Gastrocnemius medialis (tissue), 4 donors: ENCODE data around the gene PDSS1. TPM values are rescaled to one million over a fixed set of nuclear protein-coding genes. Genes with fewer than 3 reads are reported as not detected.

Experiments used
- ATAC-seq, 2 donors: fragments of 150-250 bp; one replicate each; pipeline ENCODE4 v1.9.1; 2016
- DNase-seq, 2 donors: peaks; one replicate each; pipeline ENCODE4 v3.0.0-alpha.2; 2019
- H3K27ac ChIP-seq, 4 donors: fragments of 200-600 bp; sonication (generic); 1 replicate in 1 of 4; 2 replicates in 3 of 4; pipeline ENCODE4 v1.5.1; 2016 to 2018; ENCODE audit warnings: mild to moderate bottlenecking in 2 of 4, moderate library complexity in 1 of 4
- H3K27me3 ChIP-seq, 3 donors: fragments of 200-600 bp; sonication (generic) in 2 of 3; 1 replicate in 1 of 3; 2 replicates in 2 of 3; pipeline versions ENCODE4 v1.5.1 to v1.6.0; 2016 to 2019; ENCODE audit warnings: mild to moderate bottlenecking in 1 of 3, moderate library complexity in 1 of 3
- H3K36me3 ChIP-seq, 2 donors: fragments of 200-600 bp; sonication (generic) in 1 of 2; one replicate each; pipeline ENCODE4 v1.5.1; 2017 to 2018
- H3K4me1 ChIP-seq, 2 donors: fragments of 200-600 bp; sonication (generic) in 1 of 2; one replicate each; pipeline ENCODE4 v1.5.1; 2016 to 2017; ENCODE audit warnings: mild to moderate bottlenecking in 2 of 2
- H3K4me3 ChIP-seq, 4 donors: fragments of 200-600 bp; sonication (generic) in 3 of 4; 1 replicate in 1 of 4; 2 replicates in 3 of 4; pipeline ENCODE4 v1.5.1; 2016 to 2019; ENCODE audit warnings: mild to moderate bottlenecking in 2 of 4
- H3K9me3 ChIP-seq, 3 donors: fragments of 200-600 bp; sonication (generic) in 2 of 3; 1 replicate in 1 of 3; 2 replicates in 2 of 3; pipeline ENCODE4 v1.5.1; 2016 to 2019
- CTCF ChIP-seq, 5 experiments: fragments of 450-650 bp in 3 of 5; fragments of 200-600 bp in 2 of 5; sonication (generic) in 2 of 5; IDR thresholded peaks in 4 of 5; conservative IDR thresholded peaks in 1 of 5; 1 replicate in 4 of 5; 2 replicates in 1 of 5; pipeline ENCODE4 v1.5.1; 2016 to 2019; ENCODE audit warnings: antibody characterized with exemption in 5 of 5, mild to moderate bottlenecking in 3 of 5, moderate library complexity in 3 of 5
- POLR2A ChIP-seq, 2 donors: fragments of 450-650 bp; IDR thresholded peaks; one replicate each; pipeline ENCODE4 v1.6.1; 2017; ENCODE audit warnings: antibody characterized with exemption in 2 of 2, mild to moderate bottlenecking in 2 of 2, moderate library complexity in 2 of 2
- in situ Hi-C, 4 donors: fragments of 200-750 bp; cut with MboI; loops; one replicate each; pipeline versions ENCODE4 v1.15.0 to v1.8.0; 2017; ENCODE audit warnings: low sequenced_read_pairs in 4 of 4
- intact Hi-C: fragments of 100-400 bp; cut with DNase I; formaldehyde crosslinking; loops from one replicate; pipeline ENCODE4 v1.15.1; 2023; ENCODE audit warnings: low total_unique reads
- total RNA-seq, 4 donors: library from RNA; depleted of rRNA; stranded (reverse); fragments of >200 nt; gene quantifications; one replicate each; pipeline versions ENCODE4 v1.1.0 to v1.2.3, GENCODE V29; 2016

The PDSS1 gene
- total RNA-seq, 4 donors from 2014 or later = 5.3 to 13.2 (median 8.2) TPM

DNA sequence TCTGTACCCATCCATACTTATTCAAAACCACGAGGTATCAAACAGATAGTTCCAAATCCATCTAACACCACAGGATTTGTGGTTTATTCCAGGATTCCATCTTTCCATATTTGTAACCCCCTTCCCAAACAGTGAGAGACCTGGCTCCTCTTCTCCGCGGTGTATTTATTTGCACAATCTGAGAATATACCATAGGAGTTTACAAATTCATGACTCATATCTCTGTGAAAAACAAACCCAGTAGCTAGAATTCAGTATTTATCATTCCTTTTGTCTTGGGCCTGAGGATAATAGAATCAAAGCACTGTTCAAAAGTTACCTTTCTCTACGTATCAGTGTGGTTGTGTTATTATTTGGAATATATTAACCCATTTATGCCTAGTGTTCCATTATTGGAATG lies 31.9 kb downstream of the PDSS1 start:
- DNase-seq = no peak
- Histone ChIP-seq H3K4me3 (no peak overlapping the region), H3K27ac (no peak overlapping the region), H3K4me1 (no peaks in the 10 kb centered on the region), H3K36me3 (peaks cover 0 to 30% of the 10 kb centered on the region in 2 donors), H3K27me3 (no peaks in the 10 kb centered on the region), H3K9me3 (no peaks in the 10 kb centered on the region)
- in situ Hi-C loops (loop anchor here in 3 of 4 donors (5.0 to 10.0 kb wide), 3 partner anchors 145 to 153 kb away; no protein-coding TSS in a partner anchor), intact Hi-C loops (no loop called here)
- ATAC-seq = no peak
- TF ChIP-seq CTCF (IDR thresholded peaks at IDR 0.05 in 4 of 5, conservative IDR thresholded peaks at IDR 0.05 in 1 of 5) = no peak
- no peak for TF ChIP-seq POLR2A (IDR thresholded peaks at IDR 0.05)

- DNase-seq (no peak), ATAC-seq (no peak)
- Histone ChIP-seq H3K27me3 (no peaks in the 10 kb centered on the region), H3K4me3 (no peak overlapping the region), H3K4me1 (no peaks in the 10 kb centered on the region), H3K9me3 (no peaks in the 10 kb centered on the region), H3K36me3 (peaks cover 0 to 29% of the 10 kb centered on the region in 2 donors), H3K27ac (no peak overlapping the region)
- intact Hi-C loops (no loop called here), in situ Hi-C loops (no loop called here)
- no peak for TF ChIP-seq CTCF (IDR thresholded peaks at IDR 0.05 in 4 of 5, conservative IDR thresholded peaks at IDR 0.05 in 1 of 5)
- TF ChIP-seq POLR2A (IDR thresholded peaks at IDR 0.05) = no peak
These were observed 33.1 kb downstream of the PDSS1 start for GRCh38 chr10:26730552-26730951.

DNA sequence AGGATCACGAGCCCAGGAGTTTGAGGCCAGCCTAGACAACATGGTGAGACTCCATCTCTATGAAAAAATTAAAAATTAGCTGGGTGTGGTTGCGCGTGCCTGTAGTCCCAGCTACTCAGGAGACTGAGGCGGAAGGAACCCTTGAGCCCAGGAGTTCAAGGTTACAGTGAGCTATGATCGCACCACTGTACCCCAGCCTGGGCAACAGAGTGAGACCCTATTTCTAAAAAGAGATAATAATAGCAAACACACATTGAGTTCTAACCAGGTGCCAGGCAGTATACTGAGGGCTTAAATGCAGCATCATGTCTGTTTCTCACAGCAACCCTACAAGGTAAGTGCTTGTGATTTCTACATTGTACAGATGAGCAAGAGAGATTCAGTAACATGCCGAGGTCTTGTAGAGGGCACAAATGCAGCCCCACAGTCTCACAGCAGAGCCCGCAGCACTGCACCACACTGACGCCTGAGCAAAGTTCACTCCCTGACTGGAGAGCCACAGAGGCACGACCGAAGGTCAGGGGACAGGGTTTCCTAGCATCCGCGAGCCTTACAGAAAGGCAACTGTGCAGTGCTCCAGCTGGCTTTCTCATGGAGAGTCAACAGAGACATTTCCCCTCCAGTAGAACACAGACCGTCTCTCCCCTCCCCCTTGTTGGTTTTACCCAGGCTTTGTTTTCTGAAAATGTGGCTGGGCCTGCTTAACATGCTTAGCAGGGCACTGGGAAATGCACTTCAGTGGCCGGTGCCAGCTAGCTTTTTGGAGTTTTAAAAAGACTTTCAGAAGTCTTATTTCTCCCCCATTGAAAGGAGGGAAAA lies 36.5 kb downstream of the PDSS1 start:
- intact Hi-C loops = no loop called here
- TF ChIP-seq POLR2A (IDR thresholded peaks at IDR 0.05) = no peak
- no peak overlapping the region for H3K27ac ChIP-seq
- H3K9me3 ChIP-seq = no peaks in the 10 kb centered on the region
- ATAC-seq (no peak), DNase-seq (no peak)
- H3K36me3 ChIP-seq = peaks cover 0 to 44% of the 10 kb centered on the region in 2 donors
- no peak overlapping the region for H3K4me3 ChIP-seq
- no peaks in the 10 kb centered on the region for H3K27me3 ChIP-seq
- in situ Hi-C loops = no loop called here
- H3K4me1 ChIP-seq = no peaks in the 10 kb centered on the region

DNA sequence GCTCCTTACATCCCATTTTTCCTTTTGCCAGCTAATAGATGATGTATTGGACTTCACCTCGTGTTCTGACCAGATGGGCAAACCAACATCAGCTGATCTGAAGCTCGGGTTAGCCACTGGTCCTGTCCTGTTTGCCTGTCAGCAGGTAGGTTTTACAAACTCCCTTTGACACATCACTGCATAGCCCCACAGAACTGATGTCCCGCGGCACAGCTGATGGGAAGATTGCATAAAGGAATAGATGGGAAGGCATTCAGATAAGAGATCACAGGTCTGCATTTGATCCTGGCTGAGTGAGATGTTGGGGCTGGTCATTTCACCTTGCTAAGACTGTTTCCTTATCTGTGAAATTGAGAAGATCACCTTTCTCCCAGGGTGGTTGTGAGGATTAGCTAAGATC lies 37.9 kb downstream of the PDSS1 start:
- TF ChIP-seq POLR2A (IDR thresholded peaks at IDR 0.05) = no peak
- no peak for TF ChIP-seq CTCF (IDR thresholded peaks at IDR 0.05 in 4 of 5, conservative IDR thresholded peaks at IDR 0.05 in 1 of 5)
- DNase-seq (no peak), ATAC-seq (no peak)
- Histone ChIP-seq H3K36me3 (peaks cover 0 to 44% of the 10 kb centered on the region in 2 donors), H3K4me1 (no peaks in the 10 kb centered on the region), H3K9me3 (no peaks in the 10 kb centered on the region), H3K27ac (no peak overlapping the region), H3K4me3 (no peak overlapping the region), H3K27me3 (no peaks in the 10 kb centered on the region)
- in situ Hi-C loops (no loop called here), intact Hi-C loops (no loop called here)

DNA sequence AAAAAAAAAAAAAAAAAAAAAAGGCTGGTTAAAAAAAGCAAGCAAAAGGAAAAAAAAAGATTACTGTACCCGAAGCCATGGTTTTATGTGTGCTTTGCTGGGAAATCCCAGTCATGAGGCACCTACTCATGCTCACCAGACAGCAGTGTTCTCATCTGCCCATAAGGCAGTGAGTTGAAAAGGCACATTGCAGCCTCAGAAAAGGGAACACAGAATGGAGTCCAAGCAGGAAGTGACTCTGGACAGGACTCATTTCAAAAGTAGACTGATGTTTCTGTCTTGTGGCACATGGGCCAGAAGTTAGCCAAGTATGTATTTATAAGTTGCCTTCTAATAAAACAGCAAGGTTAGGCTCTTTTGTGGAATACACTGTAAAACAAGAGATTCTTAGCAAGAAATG lies 40.2 kb downstream of the PDSS1 start:
- in situ Hi-C loops (no loop called here), intact Hi-C loops (no loop called here)
- H3K27ac ChIP-seq = no peak overlapping the region
- ATAC-seq (no peak), DNase-seq (peak in 1 of 2 donors; percentile 8)
- TF ChIP-seq CTCF (IDR thresholded peaks at IDR 0.05 in 4 of 5, conservative IDR thresholded peaks at IDR 0.05 in 1 of 5) (no peak), POLR2A (IDR thresholded peaks at IDR 0.05) (no peak)
- H3K27me3 ChIP-seq = no peaks in the 10 kb centered on the region
- no peaks in the 10 kb centered on the region for H3K4me1 ChIP-seq
- H3K9me3 ChIP-seq = no peaks in the 10 kb centered on the region
- H3K36me3 ChIP-seq = peaks cover 0 to 52% of the 10 kb centered on the region in 2 donors
- H3K4me3 ChIP-seq = no peak overlapping the region
